Measurements from ENCODE around the gene MPHOSPH9. TPM values are rescaled to one million over a fixed set of nuclear protein-coding genes. Genes with fewer than 3 reads are reported as not detected.

Gene MPHOSPH9
- total and polyA plus RNA-seq, 2 donors (not counting 1 experiment from before 2014, with no cell fraction given) = 11.8 to 45.1 TPM

- H3K27ac ChIP-seq (ENCODE audit: low read length in 2 of 2) = no peak overlapping the region
- H3K36me3 ChIP-seq (replicated peaks in 1 of 2; ENCODE audit: control extremely low read depth in 1 of 2, control insufficient read depth in 1 of 2, extremely low read depth in 1 of 2, insufficient read depth in 2 of 2, low read length in 1 of 2) = peaks cover 1 to 24% of the 10 kb centered on the region in 2 experiments
- no peak overlapping the region for H3K4me3 ChIP-seq (ENCODE audit: control extremely low read depth in 1 of 5, extremely low read depth in 1 of 5, insufficient read depth in 1 of 5, low read depth in 2 of 5, low read length in 4 of 5)
- ATAC-seq (ENCODE audit: low read depth) (no peak), DNase-seq (no peak)
- no peaks in the 10 kb centered on the region for H3K9me3 Mint-ChIP-seq (ENCODE audit: insufficient read depth)
- TF ChIP-seq EZH2 (IDR thresholded peaks at IDR 0.05; ENCODE audit: borderline replicate concordance, insufficient read depth, low read depth, low read length, poor library complexity, severe bottlenecking) (no peak), CTCF (IDR thresholded peaks at IDR 0.05) (no peak)
- whole genome bisulfite sequencing (ENCODE audit: insufficient coverage) = 77% methylated on average over 3 of the region's 4 CpGs
- no peak overlapping the region for H3K4me2 ChIP-seq (replicated peaks; ENCODE audit: low read depth, low read length, poor library complexity, severe bottlenecking)
- ChIA-PET POLR2A (no interaction called here), CTCF (interaction anchor here (0.9 kb wide), 1 partner anchor 8 kb away, joined by 3 read pairs; no protein-coding TSS in a partner anchor)
- H3K4me1 Mint-ChIP-seq = no peaks in the 10 kb centered on the region
- H3K27me3 ChIP-seq (replicated peaks in 1 of 4; ENCODE audit: control extremely low read depth in 1 of 4, control insufficient read depth in 3 of 4, insufficient read depth in 4 of 4, low read length in 3 of 4) = no peaks in the 10 kb centered on the region
- no peak overlapping the region for H2AFZ ChIP-seq (ENCODE audit: insufficient read depth, low read depth, low read length, poor library complexity, severe bottlenecking)
- no peak overlapping the region for H3K4me3 Mint-ChIP-seq
- H3K27ac Mint-ChIP-seq = no peak overlapping the region
- H3K4me1 ChIP-seq (ENCODE audit: control insufficient read depth in 2 of 2, insufficient read depth in 2 of 2, low read length in 2 of 2) = no peaks in the 10 kb centered on the region
- intact Hi-C loops (cut with micrococcal nuclease) = no loop called here
- no peak overlapping the region for H3K9ac ChIP-seq (ENCODE audit: low read length)
- no peaks in the 10 kb centered on the region for H3K79me2 ChIP-seq (ENCODE audit: control insufficient read depth, insufficient read depth, low read length)
- H3K9me3 ChIP-seq (ENCODE audit: control extremely low read depth in 1 of 3, control insufficient read depth in 2 of 3, insufficient read depth in 1 of 3, low read length in 2 of 3) = no peaks in the 10 kb centered on the region
- no peaks in the 10 kb centered on the region for H4K20me1 ChIP-seq (ENCODE audit: control insufficient read depth, insufficient read depth, low read length, poor library complexity, severe bottlenecking)
- no peaks in the 10 kb centered on the region for H3K27me3 Mint-ChIP-seq
Measured at GRCh38 chr12:123180171-123180570, 52.8 kb downstream of the MPHOSPH9 start.

- Histone ChIP-seq H3K27me3 (replicated peaks in 1 of 4; ENCODE audit: control extremely low read depth in 1 of 4, control insufficient read depth in 3 of 4, insufficient read depth in 4 of 4, low read length in 3 of 4) (no peaks in the 10 kb centered on the region), H3K9me3 (ENCODE audit: control extremely low read depth in 1 of 3, control insufficient read depth in 2 of 3, insufficient read depth in 1 of 3, low read length in 2 of 3) (no peaks in the 10 kb centered on the region), H3K27ac (ENCODE audit: low read length in 2 of 2) (no peak overlapping the region), H2AFZ (ENCODE audit: insufficient read depth, low read depth, low read length, poor library complexity, severe bottlenecking) (no peak overlapping the region), H3K4me3 (ENCODE audit: control extremely low read depth in 1 of 5, extremely low read depth in 1 of 5, insufficient read depth in 1 of 5, low read depth in 2 of 5, low read length in 4 of 5) (no peak overlapping the region), H3K4me2 (replicated peaks; ENCODE audit: low read depth, low read length, poor library complexity, severe bottlenecking) (no peak overlapping the region), H3K36me3 (replicated peaks in 1 of 2; ENCODE audit: control extremely low read depth in 1 of 2, control insufficient read depth in 1 of 2, extremely low read depth in 1 of 2, insufficient read depth in 2 of 2, low read length in 1 of 2) (peaks cover 5 to 21% of the 10 kb centered on the region in 2 experiments), H3K79me2 (ENCODE audit: control insufficient read depth, insufficient read depth, low read length) (no peaks in the 10 kb centered on the region), H4K20me1 (ENCODE audit: control insufficient read depth, insufficient read depth, low read length, poor library complexity, severe bottlenecking) (no peaks in the 10 kb centered on the region), H3K9ac (ENCODE audit: low read length) (no peak overlapping the region), H3K4me1 (ENCODE audit: control insufficient read depth in 2 of 2, insufficient read depth in 2 of 2, low read length in 2 of 2) (no peaks in the 10 kb centered on the region)
- no peak for ATAC-seq (ENCODE audit: low read depth)
- Mint-ChIP-seq H3K9me3 (ENCODE audit: insufficient read depth) (no peaks in the 10 kb centered on the region), H3K4me1 (no peaks in the 10 kb centered on the region), H3K27ac (no peak overlapping the region), H3K27me3 (no peaks in the 10 kb centered on the region), H3K4me3 (no peak overlapping the region)
- ChIA-PET POLR2A (interaction anchor here (0.7 kb wide), 1 partner anchor 237 kb away, joined by 10 read pairs; no protein-coding TSS in a partner anchor), CTCF (interaction anchor here (0.5 to 1.9 kb wide), 3 partner anchors 14 to 75 kb away, joined by 4 to 6 read pairs (median 4); no protein-coding TSS in a partner anchor)
- WGBS (ENCODE audit: insufficient coverage) = 93% methylated on average over 2 of the region's 5 CpGs
- no peak for DNase-seq
- TF ChIP-seq EZH2 (IDR thresholded peaks at IDR 0.05; ENCODE audit: borderline replicate concordance, insufficient read depth, low read depth, low read length, poor library complexity, severe bottlenecking) (no peak), CTCF (IDR thresholded peaks at IDR 0.05) (no peak)
- intact Hi-C loops (cut with micrococcal nuclease) = no loop called here
Measured at GRCh38 chr12:123171967-123172366, 61.0 kb downstream of the MPHOSPH9 start.
